Measurements from ENCODE around the gene KRTAP3-2.

The KRTAP3-2 gene

GRCh38 chr17:41009936-41010335 is 10.2 kb upstream of the KRTAP3-2 start:
- ChIA-PET POLR2A (ENCODE audit: low non-redundant PET) (no interaction called here), CTCF (interaction anchor here (0.5 to 1.4 kb wide), 2 partner anchors 41 to 175 kb away, joined by 3 to 4 read pairs; partner anchors contain the start of gene KRTAP4-1)
- no peak overlapping the region for H3K27ac ChIP-seq
- TF ChIP-seq CTCF (conservative IDR thresholded peaks at IDR 0.05; ENCODE audit: low read depth), result no peak
- no peak for DNase-seq (ENCODE audit: low spot score)

- ChIA-PET POLR2A (ENCODE audit: low non-redundant PET) (no interaction called here), CTCF (interaction anchor here (1.4 kb wide), 1 partner anchor 175 kb away, joined by 3 read pairs; the partner anchor contains the start of gene KRTAP4-1)
- DNase-seq (ENCODE audit: low spot score), result no peak
- no peak for TF ChIP-seq CTCF (conservative IDR thresholded peaks at IDR 0.05; ENCODE audit: low read depth)
- no peak overlapping the region for H3K27ac ChIP-seq
Measured at GRCh38 chr17:41009301-41009760, 9.6 kb upstream of the KRTAP3-2 start.

- H3K27ac ChIP-seq, result no peak within 1 kb of the TSS
- no peak for TF ChIP-seq CTCF (conservative IDR thresholded peaks at IDR 0.05; ENCODE audit: low read depth)
- ChIA-PET CTCF (interaction anchor here (1.4 kb wide), 1 partner anchor 176 kb away, joined by 3 read pairs; the partner anchor contains the start of gene KRTAP4-1), POLR2A (ENCODE audit: low non-redundant PET) (no interaction called here)
- DNase-seq (ENCODE audit: low spot score), result no peak
Measured at GRCh38 chr17:41008811-41009210, 9.1 kb upstream of the KRTAP3-2 start, which contains the start of gene KRTAP3-1. Gene KRTAP3-1, minus strand, starts transcription at chr17:41009128. Its CDS starts 54 bp downstream, at chr17:41009074.

- no peak overlapping the region for H3K27ac ChIP-seq
- POLR2A ChIA-PET (ENCODE audit: low non-redundant PET), result no interaction called here
- CTCF ChIA-PET, result interaction anchor here (0.5 kb wide), 1 partner anchor 575 kb away, joined by 3 read pairs; no protein-coding TSS in a partner anchor
- no peak for TF ChIP-seq CTCF (conservative IDR thresholded peaks at IDR 0.05; ENCODE audit: low read depth)
- DNase-seq (ENCODE audit: low spot score), result no peak
Measured at GRCh38 chr17:41004397-41004796, 4.7 kb upstream of the KRTAP3-2 start.

GRCh38 chr17:41003926-41004325 is 4.2 kb upstream of the KRTAP3-2 start:
- H3K27ac ChIP-seq, result peak overlapping the region; percentile 65
- no peak for DNase-seq (ENCODE audit: low spot score)
- CTCF ChIA-PET, result interaction anchor here (0.5 kb wide), 1 partner anchor 575 kb away, joined by 3 read pairs; no protein-coding TSS in a partner anchor
- POLR2A ChIA-PET (ENCODE audit: low non-redundant PET), result no interaction called here
- TF ChIP-seq CTCF (conservative IDR thresholded peaks at IDR 0.05; ENCODE audit: low read depth), result no peak

GRCh38 chr17:41002814-41003213 is 3.1 kb upstream of the KRTAP3-2 start:
- 0 out of 2 replicates have a peak overlapping the region, but pooled peaks have one; percentile 85 for H3K27ac ChIP-seq
- ChIA-PET CTCF (no interaction called here), POLR2A (ENCODE audit: low non-redundant PET) (no interaction called here)
- DNase-seq (ENCODE audit: low spot score), result peak; percentile 70
- TF ChIP-seq CTCF (conservative IDR thresholded peaks at IDR 0.05; ENCODE audit: low read depth), result no peak
